LNCAP (cell line): ENCODE data around the gene ANO5.

Source experiments
- TF ChIP-seq, protein P1 (sequence below): fragments of 450-650 bp; IDR thresholded peaks from 2 replicates; pipeline ENCODE4 v1.5.1; 2017; ENCODE audit warnings: mild to moderate bottlenecking

Gene ANO5, protein sequence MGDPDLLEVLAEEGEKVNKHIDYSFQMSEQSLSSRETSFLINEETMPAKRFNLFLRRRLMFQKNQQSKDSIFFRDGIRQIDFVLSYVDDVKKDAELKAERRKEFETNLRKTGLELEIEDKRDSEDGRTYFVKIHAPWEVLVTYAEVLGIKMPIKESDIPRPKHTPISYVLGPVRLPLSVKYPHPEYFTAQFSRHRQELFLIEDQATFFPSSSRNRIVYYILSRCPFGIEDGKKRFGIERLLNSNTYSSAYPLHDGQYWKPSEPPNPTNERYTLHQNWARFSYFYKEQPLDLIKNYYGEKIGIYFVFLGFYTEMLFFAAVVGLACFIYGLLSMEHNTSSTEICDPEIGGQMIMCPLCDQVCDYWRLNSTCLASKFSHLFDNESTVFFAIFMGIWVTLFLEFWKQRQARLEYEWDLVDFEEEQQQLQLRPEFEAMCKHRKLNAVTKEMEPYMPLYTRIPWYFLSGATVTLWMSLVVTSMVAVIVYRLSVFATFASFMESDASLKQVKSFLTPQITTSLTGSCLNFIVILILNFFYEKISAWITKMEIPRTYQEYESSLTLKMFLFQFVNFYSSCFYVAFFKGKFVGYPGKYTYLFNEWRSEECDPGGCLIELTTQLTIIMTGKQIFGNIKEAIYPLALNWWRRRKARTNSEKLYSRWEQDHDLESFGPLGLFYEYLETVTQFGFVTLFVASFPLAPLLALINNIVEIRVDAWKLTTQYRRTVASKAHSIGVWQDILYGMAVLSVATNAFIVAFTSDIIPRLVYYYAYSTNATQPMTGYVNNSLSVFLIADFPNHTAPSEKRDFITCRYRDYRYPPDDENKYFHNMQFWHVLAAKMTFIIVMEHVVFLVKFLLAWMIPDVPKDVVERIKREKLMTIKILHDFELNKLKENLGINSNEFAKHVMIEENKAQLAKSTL

DNA sequence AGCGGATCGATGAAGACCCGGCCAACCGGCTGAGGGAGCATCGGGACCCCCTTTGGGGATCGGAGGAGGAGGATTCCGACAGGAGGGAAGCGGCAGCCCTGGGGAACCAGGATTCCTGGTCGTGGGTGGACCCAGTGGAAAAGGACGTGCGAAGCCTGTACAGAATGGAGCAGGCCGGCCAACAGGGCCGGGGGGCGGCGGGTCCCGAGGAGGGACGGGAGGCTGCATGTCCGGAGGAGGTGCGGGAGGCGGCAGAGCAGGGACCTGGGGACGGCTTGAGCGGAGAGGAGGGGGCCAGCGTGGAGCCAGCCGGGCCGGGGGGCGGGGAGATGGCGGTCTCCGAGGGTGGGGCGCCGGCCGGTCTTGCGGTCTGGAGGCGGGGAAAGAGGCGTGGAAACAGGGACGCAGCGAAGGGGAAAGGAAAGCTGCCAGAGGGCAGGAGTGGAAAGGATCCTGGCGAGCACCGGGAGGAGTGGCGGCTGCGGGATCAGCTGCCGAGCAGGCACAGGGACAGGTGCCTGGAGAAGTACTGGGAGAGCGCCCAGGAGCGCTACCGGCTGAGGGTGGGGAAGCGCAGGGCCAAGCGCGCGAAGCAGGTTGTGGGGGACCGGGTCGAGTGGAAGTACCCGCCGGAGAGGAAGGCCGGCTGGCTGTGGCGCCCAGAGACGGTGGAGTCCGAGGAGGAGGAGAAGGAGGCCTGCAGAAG, at the start of gene ANO5:
Gene ANO5, plus strand, starts transcription at position 444 of the 706 bp plus-strand sequence. CDS start 408 bp downstream, outside the sequence.
- TF ChIP-seq, protein P1, sequence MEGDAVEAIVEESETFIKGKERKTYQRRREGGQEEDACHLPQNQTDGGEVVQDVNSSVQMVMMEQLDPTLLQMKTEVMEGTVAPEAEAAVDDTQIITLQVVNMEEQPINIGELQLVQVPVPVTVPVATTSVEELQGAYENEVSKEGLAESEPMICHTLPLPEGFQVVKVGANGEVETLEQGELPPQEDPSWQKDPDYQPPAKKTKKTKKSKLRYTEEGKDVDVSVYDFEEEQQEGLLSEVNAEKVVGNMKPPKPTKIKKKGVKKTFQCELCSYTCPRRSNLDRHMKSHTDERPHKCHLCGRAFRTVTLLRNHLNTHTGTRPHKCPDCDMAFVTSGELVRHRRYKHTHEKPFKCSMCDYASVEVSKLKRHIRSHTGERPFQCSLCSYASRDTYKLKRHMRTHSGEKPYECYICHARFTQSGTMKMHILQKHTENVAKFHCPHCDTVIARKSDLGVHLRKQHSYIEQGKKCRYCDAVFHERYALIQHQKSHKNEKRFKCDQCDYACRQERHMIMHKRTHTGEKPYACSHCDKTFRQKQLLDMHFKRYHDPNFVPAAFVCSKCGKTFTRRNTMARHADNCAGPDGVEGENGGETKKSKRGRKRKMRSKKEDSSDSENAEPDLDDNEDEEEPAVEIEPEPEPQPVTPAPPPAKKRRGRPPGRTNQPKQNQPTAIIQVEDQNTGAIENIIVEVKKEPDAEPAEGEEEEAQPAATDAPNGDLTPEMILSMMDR: no peak

DNA sequence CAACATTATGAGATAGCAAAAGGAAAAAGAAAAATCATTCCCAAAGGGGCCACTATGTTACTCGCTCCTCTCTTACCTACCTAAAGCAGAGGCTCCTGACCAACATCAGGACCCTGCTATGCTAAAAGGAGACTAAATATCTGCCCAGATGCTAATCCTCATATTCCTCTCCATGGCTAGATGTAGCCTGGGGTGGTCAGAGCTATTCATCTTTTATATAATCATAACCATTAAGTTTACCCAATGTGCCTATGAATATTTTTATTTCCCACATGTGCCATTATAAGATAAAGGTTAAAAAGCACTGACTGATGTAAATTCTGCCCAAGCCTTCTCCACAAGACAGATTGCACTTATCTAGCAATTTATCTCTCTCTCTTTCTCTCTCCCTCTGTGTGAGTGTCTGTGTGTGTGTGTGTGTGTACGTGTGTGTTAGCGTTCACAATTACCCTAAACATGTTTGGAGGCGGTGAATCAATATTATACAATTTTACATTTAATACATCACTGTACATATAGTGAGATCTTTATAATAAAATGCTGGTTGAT, 41.2 kb upstream of the ANO5 start:
- TF ChIP-seq, protein P1: no peak

DNA sequence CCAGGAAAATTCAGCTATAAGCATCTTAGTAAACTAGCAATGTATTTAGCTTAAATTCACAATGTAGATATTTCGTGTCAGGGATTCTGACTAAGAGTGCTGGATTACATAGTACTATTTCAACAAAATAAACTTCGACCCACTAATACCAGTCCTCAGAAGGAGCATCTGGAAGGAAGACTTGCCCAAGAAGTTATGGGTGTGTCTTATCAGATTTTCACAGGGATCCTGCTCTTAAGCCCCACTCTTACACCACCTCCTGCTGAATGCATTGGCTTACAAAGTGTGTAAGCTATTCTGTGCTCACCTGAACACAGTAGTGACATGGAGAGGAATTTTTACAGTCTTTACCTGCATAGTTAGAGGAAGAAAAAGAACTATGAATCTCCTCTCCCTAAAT, 35.4 kb upstream of the ANO5 start:
- TF ChIP-seq, protein P1: no peak

DNA sequence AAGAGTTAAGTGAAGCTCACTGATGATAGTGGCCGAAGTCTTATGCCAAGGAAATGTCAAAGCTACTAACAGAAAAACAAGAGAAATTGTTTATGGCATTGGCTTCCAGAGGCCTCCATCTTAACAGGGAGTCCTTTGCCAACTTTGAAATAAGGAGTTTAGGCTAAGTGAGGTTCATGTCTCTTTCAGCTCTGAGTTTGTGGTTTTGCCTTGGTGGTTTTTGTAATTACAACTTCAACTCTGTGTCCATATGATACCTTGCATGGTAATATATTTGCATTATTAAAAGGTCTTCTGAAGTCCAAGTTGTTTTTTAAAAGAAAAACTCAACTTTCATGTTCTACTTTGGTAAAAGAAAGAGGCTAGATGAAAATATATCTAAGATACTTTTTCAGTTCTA, 31.4 kb upstream of the ANO5 start:
- TF ChIP-seq, protein P1: no peak

DNA sequence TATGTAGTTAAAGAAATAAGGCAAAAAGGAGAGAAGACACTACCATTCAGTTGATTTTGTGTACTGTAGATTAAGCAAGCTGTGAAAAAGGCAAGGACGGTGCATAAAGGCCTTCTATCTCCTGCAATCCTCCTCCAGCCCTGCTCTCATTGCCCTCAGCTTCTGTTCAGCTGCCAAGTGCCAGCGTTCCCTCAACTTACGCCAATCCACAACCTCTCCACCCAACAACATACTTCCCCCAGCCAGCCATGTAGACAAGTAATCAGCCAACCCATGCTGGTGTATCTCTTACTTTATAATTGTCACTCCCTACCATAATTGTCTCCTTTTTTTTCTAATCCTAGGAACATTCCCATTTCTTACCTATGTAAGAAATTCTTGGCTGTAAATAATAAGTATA, 30.1 kb upstream of the ANO5 start:
- TF ChIP-seq, protein P1: no peak

DNA sequence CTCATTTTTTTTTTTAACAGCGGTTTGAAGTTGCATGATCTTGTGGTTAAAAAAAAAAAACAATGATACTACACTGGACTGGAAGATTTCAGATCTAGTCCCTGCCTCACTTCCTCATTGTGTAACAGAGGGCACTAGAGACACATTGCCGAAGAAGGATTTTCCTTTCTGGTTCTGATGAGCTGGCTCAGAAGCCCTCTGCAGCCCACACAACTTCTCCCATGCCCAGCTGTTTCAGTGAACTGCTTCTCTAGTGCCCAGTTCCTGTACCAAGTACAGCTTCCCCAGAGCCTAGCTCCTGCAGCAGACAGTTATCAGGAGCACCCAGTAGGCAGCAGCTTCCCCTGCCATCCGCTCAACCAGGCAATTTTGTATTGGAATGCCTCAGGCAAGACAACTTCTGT, 29.5 kb upstream of the ANO5 start:
- TF ChIP-seq, protein P1: no peak

DNA sequence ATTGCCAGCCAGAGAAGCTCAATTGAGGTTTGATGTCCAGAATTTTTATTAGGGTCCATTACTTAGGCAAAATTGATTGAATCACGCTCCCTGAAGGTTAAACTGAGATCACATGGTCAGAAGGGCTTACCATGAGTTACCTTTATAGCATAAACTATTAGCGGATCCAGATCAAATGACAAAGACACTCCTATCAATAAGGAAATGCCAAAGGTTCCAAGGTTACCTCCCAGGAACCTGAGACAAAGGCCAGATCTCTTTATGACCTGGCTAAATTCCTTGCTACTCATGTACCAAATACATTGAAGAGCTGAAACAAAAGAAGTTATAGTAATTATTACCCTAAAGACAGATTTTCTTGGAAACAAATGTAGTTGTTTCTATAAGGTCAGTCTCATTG, 27.8 kb upstream of the ANO5 start:
- TF ChIP-seq, protein P1: no peak
